GM18498 (cell line): ENCODE results near the gene MT1B.

Experiments
- ATAC-seq: cut with Tn5 transposase; IDR thresholded peaks from one replicate; pipeline ENCODE4 v1.9.1; 2021; ENCODE audit warnings: mild to moderate bottlenecking, moderate library complexity; ENCODE audit not compliant: unreplicated experiment

MT1B gene

DNA sequence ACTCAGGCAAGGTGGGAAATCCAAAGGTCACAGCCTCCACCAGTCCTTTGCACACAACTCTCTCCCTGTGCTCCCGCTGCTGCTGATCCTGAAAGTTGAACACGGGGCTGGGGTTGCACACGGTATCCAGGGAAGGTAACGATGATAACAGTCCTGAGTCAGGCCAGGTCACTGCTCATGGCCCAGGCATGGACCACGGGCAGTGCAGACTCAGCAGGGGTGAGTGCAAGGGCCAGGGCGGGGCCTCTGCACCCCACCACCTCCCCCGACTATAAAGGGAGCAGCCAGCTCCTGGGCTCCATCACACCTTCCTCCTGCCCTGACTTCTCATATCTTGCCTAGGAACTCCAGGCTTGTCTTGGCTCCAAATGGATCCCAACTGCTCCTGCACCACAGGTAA is at the start of gene MT1B:
TSS of gene MT1B (plus strand) at position 301 of the 400 bp plus-strand sequence. CDS start at position 369, 68 bp downstream.
- no peak for ATAC-seq

DNA sequence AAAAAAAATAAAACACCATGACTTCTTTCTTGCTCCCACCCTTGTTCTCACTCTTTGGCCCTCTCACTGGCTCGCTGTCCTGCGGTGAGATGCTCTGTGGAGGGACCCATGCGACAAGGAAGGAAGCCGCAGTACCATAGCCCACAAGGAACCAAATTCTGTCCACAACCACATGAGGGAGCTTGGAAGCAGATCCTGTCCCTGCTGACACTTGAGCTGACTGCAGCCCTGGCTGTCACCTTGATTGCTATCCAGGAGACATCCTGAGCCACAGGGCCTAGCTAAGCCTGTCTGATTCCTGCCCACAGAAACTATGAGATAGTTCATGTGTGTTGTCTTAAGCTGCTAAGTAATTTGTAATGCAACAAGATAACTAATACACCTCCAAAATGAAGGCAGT is 48.1 kb upstream of the MT1B start:
- ATAC-seq: no peak

DNA sequence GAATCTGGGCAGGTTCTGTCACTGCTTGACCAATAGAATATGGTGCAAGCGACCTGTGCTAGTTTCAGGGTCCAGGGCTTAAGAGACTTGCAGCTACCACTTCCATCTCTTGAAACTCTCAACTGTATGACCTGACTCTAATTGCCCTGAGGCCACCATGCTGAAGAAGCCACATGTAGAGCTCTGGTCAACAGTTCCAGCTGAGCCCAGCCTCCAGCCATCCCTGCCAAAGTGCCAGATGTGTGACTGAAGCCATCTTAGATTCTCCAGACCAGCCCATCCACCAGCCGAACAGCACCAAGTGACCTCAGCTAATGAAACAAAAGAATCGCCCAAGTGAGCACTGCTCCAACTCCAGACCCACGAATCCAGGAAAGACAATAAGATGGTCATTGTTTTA is 46.7 kb upstream of the MT1B start:
- ATAC-seq: no peak

DNA sequence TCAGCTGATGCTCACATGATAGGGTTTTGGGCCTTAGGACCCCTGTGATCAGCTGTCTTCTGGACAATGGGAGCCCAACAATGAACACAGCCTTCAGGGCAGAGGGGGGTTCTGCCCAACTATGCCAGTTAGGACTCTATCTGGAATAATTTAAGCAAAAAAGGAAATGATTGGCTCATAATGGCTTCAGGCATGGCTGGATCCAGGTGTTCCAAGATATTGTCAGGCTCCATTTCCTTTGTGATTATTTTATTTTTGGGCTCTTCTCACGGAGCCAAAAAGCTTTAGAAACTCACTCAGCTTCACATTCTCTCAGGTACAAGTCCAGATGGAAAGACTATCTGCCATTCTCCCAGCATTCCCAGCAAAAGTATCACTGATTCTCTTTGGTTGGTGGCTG is 46.2 kb upstream of the MT1B start:
- ATAC-seq: no peak

DNA sequence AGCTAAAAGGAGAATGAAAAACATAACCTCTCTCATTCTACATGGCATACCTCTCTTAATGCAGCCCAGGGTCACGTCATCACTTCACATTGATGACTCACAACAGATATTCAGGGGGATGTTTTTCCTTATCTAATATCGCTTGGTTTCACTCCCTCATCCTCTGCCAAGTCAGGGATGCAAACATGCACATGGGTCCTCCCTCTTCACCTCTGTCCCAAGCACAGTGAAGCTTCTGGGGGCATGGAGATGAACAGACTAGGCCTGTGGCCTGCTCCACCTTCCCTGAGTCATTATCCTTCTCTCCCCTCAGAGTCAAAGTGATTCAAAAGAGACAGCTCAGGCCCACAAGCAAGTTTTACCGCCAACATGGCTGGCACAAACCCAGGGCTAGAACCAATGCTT is 45.6 kb upstream of the MT1B start:
- no peak for ATAC-seq

DNA sequence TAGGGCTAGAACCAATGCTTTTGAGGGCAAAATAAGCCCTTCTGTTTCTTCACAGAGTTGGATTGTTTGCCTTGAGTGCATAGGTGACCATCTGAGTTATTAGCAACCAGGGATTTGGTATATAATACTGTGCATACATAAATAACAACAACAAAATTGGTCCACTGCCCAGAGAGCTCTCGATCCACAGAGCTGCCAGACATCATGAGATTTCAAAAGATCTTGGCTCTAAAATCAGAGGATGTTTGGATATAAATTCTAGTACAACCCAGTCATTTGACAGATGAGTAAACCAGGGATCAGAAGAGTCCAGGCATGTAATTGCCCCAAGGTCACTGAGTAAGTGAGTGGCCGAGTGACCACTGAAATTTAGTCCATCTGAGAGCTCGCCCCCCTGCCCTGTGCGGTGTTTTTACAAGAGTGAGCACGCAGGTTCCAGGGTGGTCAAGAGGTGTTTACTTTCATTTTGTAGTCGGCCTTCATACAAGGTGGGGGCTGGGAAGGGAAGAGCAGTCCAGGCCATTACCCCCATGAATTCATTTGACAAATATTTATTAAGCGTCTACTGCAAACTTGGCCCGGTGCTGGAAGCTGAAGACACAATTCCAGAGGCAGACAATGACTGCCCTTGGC is 45.1 kb upstream of the MT1B start:
- ATAC-seq: no peak

DNA sequence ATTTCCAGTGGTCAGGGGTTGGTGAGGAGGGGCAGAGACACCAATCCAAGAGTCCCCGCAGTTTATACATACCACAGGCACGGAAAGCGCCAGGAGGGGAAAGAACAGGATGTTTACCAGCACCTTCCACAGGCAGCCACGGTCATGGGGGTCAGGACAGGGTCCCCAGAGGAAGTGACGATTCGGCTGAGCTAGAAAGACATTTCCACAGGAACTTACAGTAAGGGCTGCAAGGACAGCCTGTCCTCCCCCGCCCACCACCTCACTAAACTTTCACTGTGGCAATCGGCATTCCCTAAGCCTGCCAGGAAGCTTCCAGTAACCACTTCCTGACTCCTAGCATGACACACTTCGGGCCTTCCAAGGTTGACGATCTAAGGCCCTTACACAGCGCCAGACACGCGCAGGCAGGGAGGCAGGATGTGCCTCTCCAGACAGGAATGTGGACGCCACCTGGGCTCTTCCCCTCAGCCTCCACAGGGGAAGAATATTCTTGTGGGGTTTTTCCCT is 44.5 kb upstream of the MT1B start:
- ATAC-seq: no peak

DNA sequence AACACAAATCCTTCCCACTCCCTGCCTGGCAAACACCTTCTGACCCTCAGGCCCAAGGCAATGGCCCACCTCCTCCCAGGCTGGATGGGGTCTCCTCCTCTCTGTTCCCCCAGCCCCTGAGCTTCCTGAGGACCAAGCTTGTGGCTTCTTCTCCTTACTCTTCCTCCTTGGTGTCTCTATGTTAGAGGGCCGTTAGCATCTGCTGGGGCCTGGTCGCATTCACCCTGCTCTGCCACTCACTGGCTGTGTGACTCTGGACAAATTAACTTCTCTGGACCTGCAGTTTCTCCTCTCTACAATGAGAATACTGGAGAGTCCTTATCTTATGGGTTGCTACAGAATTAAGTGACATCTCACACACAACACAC is 44.0 kb upstream of the MT1B start:
- ATAC-seq: no peak

DNA sequence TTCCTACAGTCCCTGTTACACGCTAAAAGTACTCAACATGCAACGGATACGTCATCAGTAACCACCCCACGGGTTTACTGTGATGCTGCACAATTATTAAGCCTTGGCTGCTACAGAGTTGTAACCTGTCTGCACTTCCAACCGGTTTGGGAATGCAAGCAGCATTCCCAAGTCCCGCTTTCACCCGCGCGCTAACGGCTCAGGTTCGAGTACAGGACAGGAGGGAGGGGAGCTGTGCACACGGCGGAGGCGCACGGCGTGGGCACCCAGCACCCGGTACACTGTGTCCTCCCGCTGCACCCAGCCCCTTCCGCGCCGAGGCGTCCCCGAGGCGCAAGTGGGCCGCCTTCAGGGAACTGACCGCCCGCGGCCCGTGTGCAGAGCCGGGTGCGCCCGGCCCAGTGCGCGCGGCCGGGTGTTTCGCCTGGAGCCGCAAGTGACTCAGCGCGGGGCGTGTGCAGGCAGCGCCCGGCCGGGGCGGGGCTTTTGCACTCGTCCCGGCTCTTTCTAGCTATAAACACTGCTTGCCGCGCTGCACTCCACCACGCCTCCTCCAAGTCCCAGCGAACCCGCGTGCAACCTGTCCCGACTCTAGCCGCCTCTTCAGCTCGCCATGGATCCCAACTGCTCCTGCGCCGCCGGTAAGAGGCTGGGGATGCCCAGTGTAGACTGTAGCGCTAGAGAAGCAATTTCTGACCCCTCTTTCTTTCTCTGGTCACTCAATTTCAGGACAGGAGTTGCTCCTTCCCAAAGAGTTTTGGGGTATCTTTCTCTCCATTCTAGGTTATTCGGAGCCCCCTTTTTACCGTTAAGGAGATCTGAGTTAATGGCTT is 43.4 kb upstream of the MT1B start, which contains the start of gene MT2A:
TSS of gene MT2A (plus strand) at position 542 of the 833 bp plus-strand sequence. CDS start at position 614, 72 bp downstream.
- peak; percentile 89 for ATAC-seq

DNA sequence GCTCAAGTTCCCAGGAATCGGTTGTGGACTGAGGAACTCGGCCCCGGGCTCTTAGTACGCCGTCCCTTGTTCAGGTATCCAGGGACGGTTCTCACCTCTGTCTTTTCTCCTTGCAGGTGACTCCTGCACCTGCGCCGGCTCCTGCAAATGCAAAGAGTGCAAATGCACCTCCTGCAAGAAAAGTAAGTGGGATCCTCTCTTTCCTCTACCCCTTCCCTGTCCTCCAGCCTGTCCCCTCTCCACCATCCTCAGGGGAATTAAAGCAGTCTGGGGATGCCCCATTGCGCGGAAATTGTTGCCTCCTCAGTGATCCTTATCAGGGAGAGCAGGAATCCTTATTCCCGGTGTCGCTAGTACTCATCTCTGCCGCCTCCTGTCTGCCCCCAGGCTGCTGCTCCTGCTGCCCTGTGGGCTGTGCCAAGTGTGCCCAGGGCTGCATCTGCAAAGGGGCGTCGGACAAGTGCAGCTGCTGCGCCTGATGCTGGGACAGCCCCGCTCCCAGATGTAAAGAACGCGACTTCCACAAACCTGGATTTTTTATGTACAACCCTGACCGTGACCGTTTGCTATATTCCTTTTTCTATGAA is 42.7 kb upstream of the MT1B start:
- ATAC-seq: no peak

DNA sequence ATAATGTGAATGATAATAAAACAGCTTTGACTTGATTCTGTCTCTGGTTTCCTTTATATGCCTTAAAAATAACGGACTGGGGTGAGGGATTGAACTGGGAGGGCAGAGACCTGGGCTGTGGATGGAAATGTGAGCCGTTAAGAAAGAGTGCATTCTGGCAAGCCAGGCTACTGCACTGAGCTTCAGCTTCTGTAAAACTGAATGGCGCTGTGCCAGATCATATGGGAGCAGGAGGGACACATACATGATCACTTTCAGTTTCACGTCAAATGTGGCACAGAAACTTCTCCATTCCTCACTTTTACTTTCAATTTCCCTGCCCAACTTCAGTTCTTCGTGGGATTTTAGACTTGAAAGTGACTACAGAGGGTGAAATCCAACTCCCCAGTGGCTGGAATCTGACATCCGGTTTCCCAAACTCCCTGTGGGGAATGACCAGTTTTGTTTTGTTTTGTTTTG is 42.2 kb upstream of the MT1B start:
- peak; percentile 45 for ATAC-seq

DNA sequence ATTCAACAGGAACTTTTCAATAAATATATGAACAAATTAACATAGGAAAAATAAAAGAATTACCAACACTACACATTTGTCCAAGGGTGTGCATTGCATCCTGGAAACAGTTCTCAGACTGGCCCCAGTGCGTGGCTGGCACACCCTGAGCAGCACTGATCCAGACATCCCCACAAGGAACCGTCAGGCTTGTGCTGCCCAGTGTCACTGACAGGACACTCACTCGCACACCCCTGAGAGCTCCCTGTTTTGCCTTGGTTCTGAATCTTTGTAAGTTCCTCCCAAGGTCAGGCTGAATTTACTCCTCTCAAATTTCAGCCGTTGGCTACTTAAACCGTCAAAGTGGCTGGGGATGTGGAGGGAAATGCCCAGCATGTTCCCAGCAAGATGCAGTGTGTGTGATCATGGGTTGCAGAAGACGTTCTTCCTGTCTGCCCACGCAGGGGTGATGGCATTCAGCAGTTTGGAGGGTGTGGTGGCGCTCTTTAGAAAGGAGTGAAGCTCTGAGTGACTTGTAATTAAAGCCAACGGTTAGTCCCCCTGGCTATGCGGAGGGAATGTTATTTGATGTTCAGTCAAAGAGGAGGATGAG is 41.6 kb upstream of the MT1B start:
- no peak for ATAC-seq

DNA sequence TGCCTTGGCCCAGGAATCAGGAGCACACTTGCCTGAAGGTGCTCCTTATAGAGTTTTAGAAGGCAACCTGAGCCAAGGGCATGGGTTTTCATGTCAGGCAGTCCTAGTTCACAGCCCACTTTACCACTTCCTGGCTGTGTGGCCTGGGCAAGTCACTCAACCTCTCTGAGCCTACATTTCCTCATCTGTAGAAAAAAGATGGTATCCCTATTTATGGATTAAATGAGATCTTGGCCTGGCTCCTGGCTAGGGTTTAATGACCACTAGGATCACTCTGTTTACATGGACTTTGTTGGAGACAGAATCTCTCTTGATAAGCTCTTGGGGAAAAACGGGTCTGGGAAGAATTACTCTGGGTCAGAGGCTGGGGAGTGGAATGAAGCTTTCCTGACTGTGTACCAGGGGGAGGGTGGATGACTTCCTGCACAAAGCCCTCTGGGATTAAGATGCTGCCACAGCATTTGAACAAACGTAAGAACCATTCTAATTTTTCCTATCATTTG is 41.0 kb upstream of the MT1B start:
- ATAC-seq: no peak

DNA sequence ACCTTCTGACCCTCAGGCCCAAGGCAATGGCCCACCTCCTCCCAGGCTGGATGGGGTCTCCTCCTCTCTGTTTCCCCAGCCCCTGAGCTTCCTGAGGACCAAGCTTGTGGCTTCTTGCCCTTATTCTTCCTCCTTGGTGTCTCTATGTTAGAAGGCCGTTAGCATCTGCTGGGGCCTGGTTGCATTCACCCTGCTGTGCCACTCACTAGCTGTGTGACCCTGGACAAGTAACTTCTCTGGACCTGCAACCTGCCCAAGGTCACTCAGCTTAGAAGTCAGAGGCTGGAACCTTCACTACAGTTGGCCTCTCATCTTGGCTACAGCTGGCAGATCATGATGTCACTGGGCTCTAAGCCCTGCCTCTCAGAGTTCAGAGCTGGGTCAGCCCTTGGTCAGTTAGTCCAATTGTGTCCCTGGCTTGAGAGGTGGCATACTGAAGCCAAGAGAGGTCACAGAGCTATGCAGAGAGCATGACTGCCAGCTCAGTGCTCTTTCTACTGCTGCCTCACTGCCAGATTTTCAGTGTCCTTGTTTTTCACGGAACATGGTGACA is 40.3 kb upstream of the MT1B start:
- no peak for ATAC-seq

DNA sequence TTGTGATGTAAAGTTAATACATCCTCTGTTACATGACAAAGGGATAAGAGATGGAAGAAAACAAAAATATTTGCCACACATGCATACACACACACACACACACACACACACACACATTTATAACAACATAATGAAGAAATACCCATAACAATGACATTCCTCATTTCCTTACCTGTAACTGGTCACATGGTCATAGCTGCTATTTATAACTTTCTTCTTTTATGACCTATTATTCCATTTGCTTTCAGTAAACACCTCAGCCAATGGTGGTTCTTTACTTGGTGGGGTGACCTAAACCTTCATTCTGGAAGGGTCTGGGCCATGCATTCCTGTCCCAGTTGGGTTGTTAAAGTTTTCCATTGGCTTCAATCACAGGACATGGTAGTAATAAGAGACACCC is 38.0 kb upstream of the MT1B start:
- ATAC-seq: no peak

DNA sequence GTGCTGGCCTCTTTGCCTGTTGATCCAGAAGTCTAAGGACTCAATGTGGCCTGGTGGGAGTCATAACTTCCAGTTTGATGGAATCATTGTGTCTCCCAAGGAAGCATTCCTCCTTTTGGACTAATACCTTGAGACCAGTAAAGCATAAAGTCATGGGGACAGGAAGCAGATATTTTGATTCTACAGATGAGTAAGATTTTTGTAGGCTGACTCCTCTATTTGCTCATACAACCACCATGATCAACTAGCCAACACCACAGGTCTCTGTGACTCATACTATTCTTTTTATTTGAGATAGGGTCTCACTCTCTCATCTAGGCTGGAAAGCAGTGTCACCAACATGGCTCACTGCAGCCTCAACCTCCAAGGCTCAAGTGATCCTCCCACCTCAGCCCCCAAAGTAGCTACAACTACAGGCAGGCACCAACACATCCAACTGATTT is 37.1 kb upstream of the MT1B start:
- ATAC-seq: no peak

DNA sequence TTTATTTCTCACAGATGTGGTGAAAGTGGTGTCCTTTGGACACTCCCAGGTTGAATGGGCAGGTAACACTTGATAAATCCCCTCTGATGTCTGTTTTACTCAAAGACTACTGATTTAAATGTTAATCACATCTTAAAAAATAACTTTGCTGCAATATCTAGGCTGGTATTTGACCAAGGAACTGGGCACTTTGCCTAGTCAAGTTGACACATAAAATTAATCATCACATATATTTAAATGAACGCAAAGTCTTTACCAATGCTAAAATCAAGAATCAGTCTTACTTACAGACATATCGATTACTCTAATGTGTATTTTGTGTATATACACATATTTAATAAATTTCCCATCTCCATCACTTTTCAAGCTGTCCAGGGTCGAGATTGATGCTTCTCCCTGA is 36.3 kb upstream of the MT1B start:
- ATAC-seq: no peak

DNA sequence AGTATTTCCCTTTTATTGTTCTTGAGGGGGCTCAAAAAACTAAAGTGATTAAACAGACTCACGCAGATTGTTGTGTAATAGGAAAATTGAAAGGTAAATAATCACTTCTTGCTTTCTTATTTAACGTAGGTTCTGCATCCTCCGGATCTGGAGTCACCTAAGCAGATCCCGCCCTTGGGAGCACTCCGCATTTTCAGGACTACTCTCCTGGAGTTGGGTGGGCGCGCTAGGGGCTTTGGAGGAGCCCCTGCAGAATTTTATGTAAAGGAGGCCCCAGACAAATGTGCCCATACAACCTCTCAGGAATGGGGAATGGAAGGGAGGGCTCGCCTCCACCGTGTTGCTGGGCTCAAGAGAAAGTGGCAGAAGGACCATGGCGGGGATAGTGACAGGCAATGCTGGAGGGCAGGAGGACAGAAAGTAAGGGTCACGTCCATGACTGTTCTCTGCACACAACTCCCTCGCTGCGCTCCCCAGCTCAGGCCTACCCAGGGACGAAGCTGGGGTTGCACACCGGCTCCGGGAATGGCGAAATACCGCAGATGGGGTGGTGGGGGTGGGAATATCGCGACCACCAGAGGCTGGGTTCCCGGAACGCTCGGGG is 35.0 kb upstream of the MT1B start:
- no peak for ATAC-seq

DNA sequence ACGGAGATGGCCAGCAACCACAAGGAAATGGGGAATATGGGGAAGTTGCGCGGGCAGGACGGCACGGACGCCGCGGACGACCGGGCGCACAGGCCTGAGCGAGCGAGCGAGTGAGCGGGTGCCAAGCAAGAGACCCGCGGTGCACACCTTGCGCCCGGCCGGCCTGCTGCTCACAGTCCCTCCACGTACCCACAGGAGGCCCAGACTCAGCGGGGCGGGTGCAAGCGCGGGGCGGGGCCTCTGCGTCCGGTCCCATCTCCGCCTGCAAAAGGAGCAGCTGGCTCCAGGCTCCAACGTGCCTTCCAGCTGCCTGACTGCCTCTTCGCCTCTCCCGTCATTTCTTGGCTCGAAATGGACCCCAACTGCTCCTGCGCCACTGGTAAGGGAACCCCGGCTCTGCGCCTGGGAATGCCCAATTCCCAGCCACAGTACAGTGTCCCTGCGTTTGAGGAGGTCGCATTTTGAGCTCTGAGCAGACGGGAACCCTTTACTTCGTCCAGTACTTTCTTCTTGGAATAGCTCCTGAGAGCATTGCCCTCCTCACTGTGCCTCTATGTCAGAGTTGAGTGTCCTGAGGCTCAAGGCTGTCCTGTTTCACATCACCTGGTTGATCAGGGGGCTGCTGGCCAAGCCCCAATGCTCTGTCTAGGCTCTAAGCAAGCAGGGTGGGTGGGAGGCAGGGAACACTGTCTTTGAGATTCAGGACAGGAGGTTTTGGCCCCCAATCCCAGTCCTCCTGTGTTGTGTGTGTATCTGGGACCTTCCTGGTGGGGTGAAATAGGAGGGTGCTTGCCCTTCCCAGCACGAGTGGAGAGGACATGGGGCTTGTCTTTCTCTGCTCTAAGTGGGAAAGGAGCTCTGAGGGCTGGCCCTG is 34.2 kb upstream of the MT1B start:
- no peak for ATAC-seq
